Measurements from ENCODE around the gene PNPLA7.

Gene PNPLA7

DNA sequence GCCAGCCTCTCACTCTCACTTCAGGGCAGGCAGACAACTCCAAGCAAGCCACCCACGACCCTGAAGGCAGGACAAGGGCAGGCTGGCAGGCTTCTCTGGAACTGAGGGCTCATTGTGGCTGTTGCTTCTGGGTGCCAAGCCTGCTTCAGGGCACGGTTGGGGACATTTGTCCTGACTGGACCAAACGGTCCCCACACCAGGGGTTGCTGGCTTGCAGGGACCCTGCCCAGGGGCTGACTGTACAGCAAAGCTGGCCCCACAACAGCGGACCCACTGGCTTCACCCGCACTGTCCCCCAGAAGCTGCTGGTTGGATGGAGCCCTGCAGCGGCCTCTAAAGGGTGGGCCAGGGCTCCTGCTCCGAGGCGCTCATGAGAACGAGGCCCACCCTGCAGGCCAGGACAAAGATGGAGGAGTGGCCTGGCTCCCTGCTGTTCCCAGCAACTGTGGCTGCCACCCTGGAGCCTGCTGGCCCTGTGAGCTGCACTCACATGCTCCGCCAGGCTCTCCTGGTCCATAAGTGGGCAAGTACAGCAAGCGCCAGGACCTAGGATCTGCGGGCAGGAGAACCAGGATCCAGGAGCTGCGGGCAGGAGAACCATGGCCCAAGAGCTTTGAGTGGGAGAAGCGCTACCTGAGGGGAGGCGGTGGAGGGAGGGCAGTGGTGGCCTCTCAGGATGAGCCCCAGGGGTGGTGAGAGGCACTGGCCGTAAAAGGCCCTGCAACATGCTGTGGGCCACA is 56.7 kb downstream of the PNPLA7 start:
- DNase-seq: no peak

DNA sequence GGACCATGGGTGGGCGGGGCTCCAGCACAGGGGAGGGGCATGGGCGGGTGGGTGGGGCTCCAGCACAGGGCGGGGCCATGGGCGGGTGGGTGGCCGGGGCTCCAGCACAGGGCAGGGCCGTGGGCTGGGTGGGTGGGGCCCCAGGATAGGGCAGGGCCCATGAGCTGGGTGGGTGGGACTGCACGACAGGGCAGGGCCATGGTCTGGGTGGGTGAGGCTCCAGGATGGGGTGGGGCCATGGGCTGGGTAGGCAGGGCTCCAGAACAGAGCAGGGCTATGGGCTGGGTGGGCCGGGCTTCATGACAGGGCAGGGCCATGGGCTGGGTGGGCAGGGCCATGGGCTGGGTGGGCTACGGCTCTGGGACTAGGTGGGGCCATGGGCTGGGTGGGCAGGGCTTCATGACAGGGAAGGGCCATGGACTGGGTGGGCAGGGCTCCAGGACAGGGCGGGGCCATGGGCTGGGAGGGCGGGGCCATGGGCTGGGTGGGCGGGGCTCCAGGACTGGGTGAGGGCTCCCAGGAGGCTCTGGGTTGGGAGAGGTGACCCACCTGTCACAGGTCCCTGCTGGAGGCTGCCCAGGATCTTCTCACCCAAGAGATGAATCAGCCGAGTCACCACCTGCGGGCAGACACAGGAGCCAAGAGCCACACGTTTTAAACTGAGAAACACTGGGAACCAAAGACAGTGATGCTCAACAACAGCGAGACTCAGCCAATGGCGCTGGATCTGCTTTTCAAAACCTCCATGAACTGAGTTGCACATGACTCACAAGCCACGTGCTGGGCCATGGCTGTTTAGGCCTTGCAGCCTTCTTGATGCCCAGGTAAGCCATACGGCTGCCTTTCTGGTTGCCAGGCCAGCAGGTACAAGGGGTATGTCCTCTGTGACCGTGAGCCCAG is 57.5 kb downstream of the PNPLA7 start:
- DNase-seq: no peak

DNA sequence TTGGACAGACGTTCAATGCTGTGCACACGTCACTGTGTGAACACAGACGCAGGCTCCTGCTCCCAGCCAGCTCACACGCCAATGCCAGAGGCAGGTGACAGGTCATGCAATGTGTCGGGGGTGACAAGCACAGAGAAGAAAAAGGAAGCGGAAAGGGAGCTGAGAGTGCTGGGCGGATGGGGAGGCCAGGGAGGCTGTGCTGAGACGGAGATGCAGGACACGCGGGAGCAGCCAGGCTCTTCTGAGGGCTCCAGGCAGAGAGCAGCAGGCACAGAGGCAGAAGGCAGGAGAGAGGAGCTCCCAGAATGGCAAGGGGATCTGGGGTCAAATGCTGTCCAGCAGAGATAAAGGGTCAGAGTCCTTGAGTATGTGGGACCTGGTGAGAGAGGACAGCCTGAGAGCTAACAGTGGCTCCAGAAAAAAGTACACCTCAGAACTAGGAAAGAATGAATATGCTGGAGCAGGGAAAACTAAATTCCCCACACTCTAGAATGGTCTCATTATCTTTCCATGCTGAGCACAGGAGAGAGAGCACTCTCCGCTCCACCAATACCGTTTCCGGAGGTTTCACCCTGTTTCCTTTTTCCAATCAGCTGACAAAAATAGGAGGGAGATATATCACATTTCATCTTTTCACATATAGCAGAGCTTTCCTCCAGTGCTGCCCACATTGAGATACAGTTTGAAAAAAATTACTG is 58.3 kb downstream of the PNPLA7 start:
- DNase-seq: no peak

DNA sequence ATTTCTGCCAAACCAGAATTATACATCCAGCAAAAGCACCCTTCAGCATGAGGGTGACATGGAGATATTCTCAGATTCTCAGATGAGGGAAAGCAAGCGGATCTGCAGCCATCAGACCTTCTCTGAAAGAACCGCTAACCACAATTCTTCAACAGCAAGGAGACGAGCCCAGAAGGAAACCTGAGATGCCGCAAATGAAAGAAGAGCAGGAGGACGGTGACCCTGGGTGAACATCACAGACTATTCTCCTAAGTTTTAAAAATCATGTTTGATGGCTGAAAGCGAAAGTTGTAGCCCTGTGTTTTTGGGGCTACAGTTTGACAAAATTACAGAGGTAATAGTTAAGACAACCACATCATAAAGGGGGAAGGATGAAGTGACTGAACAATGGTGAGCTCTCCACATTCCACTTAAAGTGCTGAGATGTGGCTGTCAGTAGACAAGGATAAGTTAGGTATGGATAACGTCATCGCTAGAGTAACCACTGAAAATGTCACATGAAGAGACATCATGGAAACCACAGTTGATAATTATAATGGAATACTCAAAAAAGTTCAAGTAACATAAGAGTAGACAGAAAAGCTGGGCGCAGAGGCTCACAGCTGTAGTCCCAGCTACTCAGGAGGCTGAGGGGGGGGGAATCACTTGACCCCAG is 59.5 kb downstream of the PNPLA7 start:
- no peak for DNase-seq

DNA sequence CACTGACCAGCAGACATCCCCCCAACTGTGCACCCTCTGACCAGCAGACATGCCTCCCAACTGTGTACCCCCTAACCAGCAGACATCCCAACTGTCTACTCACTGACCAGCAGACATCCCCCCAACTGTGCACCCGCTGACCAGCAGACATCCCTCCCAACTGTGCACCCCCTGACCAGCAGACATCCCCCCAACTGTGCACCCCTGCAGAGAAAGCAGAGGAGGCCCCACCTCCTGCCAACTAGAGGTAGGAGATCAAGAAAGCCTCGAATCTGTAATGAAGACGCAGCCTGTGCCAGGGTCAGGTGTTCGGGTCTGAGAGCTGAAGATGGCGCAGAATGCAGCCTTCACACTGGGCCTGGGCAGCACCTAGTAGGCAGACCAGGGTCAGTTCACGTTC is 61.3 kb downstream of the PNPLA7 start:
- no peak for DNase-seq

DNA sequence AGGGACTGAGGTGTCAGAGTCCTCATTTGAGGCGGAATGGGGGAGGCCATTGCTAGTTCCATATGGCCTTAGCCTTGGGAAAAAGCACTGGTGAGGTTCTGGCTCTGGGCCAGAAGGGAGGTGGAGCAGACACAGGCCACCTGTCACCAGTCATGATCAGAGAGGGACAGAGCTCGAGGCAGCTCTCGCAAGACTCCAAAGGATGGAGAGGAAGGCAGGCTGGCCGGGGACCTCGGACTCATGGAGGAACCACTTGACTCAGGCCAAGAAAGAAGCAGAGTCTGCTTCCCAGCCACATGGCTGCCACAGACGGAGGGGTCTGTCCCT is 61.9 kb downstream of the PNPLA7 start:
- no peak for DNase-seq

DNA sequence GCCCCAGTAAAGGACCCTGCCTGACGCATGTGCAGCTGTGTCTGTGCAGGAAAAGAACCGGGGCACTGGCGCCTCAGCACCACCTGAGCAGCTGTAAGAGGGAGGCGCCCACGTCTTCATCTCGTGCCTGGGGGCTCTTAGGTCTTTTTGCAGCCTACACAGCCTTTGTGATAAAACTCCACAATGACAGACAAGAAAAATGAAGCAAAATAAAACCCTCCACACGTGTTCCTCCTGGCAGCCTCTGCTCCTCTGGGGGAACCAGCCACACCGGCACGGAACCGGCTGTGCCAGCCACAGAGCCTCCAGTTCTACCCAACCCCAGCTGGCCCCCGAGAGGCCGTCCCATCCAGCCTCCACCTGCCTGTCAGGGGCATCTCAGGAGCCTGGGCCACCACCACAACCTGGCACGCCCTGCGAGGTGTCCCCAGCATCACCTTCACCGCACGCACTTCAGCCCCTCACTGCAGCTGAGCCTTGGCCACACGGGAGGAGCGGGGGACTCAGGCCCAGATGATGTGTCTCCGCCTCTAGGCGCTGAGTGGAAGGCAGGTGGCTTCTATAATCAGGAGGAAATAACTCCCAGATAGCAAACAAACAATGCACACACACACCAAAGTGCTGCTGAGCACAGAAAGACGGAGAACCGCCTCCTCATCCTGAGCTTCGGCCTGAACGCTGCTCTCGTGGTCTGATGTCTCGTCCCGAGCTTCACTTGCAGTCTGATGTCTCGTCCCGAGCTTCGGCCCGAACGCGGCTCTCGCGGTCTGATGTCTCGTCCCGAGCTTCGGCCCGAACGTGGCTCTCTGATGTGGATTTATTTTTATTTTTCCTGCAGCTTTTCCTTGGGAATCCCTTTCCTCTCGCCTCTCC is 62.5 kb downstream of the PNPLA7 start:
- DNase-seq: no peak

DNA sequence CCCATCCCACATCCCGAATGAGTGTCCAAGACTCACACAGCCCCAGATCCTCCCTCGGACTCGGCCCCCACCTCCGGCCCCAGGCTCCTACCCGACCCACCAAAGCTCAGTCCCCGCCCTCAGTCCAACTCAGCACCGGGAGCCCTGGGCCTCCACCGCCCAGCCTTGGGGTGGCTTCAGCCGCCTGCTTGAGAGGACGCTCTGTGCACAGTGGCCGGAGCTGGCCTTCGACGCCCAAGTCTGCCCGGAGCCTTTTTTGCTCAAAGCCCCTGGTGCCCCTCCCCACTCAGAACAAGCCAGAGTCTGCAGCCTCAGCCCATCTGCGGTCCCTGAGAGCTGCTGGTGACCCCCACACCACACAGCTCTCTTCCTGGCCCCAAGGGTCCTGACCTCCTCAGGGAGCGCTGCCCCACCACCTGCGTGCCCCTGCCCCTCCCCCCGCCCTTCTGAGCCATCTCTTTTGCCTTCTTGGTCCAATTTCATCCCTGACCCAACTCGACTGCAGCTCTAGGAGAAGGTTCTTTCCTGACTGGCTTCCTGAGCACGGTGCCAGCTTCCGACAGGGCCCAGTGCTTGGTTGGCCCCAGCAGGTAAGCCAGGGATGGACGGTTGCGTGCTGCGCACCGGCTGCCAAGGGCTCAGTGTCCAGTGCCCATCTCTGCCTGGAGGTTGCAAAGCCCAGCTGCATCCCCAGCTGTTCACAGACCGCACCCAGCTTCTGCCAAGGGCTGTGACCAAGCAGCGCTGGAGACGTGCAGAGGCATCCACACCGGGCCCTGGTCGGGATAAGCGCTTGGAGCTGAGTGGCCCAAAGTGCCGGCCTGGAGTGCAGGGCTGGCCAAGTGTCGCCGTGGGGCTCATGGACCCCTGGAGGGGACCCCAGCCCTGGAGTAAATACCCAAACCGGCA is 63.4 kb downstream of the PNPLA7 start:
- no peak for DNase-seq

DNA sequence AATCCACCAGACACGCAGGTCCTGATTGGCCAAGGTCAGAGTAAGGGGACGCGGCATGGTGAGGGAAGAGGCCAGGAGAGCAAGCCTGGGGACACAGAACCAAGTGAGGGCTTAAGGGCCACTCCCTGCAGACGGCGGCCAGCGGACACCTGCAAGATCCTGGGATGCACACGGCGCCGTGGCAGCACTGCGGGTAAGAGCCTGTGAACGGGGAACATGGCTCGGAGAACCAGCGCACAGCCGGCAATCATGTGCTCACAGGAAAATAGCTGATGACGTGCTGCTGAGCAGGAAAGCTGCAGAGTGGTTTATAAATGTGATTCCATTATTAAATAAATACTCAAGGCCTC is 64.1 kb downstream of the PNPLA7 start:
- no peak for DNase-seq

DNA sequence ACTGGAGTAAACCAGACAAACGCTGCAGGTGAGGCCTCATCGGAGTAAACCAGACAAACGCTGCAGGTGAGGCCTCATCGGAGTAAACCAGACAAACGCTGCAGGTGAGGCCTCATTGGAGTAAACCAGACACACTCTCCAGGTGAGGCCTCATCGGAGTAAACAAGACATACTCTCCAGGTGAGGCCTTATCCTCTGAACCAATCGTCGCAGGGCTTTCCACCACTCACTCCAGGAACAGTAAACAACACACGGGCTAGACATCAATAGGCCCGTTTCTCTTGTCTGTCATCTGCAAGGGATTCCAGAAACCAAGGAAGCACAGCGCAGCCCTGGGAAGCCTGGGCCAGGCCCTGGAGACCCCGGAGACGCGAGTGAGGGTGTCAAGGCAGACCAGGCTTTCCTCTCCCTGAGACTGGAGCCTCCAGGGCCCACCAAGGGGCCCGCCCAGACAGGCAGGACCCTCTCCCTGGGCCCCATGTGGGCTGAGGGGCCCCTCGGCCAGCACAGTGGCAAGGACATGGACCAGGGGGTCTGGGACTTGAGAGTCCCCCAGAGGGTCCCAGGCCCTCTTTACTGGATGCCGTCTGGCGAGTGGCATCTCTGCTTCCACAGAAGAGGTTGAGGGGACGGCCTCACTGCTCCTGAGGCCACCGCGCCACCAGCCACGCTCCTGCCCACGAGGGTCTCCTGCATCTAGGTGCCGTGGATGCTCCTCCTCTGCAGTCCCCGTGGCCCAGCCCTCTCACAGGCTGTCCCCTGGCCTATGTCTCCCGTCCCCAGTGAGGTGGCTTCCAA is 64.7 kb downstream of the PNPLA7 start:
- no peak for DNase-seq

DNA sequence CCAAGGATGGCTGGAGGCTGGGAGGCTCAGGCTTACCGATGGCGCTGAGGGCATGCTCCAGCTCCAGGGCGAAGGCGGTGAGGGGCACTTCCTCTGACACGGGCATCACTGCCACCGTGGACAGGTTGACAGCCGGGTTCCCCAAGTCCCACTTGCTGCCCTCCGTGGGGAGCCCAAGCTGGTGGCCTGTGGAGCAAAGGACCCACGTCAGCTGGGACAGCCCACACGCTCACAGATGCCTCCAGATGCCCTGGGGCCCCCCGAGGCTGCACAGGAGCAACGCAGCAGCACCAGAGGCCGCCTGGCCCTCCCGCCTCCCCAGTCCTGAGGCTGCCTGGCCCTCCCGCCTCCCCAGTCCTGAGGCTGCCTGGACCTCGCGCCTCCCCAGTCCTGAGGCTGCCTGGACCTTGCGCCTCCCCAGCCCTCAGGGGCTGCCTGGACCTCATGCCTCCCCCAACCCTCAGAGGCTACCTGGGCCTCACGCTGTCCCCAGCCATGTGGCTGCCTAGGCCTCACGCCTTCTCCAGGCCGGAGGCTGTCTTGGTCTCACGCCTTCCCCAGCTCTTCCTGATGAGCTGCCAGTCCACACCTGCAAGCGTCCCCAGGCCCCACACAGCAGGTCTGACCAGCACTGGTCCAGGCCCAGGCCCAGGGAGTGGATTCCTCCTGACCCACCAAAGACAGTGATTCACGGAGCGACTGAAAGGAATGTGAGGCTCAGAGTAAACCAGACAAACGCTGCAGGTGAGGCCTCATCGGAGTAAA is 65.5 kb downstream of the PNPLA7 start:
- DNase-seq: no peak

DNA sequence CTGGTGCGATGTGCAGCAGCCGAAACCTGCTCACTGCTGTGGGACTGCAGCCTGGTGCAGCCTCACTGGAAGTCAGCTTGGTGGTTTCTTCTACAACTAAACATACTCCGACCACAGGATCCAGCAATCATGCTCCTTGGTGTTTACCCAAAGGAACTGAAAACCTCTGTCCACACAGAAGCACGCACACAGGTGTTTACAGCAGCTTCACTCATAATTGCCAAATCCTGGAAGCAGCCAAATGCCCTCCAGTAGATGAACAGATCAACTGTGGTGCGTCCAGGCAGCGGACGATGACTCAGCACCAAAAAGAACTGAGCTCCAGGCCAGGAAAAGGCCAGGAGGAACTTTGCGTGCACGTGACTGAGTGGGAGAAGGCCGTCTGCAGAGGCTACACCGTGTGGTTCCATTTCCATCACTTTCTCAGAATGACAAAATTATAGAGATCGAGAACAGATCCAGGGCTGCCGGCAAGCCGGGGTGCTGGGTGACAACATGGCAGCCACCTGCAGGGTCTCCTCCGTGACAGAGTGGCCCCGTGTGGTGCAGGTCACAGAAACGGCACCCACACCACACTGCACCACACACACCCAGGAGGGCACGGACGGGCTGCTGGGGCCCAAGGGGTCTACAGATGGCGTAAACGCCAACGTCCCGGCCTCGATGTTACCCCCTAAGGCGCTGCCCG is 68.0 kb downstream of the PNPLA7 start:
- no peak for DNase-seq

DNA sequence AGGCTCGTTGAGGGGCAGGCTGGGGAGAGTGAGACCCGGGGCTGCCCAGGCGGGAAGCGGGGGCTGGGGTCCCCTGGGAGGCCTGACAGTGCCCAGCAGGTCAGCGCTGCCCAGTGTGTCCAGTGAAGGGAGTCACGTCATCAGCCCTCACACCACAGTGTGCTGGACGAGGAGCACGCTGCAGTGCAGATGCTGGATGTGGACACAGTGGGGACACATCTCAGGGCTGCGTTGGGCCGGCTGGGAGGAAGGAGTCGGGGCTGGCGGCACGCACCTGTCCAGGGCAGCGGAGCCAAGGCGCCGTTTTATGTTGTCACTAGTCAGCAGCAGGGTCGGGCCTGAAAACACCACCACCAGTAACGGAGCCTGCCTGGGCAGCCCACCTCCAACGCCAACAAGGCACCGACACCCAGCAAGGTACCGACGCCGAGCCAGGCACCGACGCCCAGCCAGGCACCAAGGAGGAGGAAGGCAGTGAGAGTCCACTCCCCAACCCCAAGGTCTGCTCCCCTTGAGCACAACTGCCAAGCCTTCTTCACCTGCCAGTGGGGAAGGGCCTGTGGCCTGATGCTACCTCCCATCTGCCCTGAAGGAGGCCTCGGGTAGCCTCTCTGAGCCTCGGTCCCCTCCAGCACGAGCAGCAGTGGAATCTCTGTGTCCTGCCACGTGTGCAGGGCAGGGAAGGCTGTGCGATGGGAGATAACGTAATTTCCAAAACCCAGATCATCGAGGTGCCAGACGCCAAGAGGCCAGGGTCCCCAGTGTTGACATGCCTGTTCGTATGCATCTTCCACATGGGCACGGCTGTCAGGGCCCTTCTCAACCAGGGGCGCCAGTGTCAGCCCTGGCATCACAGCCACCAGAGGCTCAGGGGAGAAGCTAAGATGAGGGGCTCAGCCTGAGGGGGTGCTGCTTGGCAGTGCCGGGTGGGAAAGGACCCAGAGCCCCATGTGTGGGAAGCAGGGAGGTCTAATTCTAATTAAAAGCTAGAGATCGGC is 69.2 kb downstream of the PNPLA7 start:
- no peak for DNase-seq

DNA sequence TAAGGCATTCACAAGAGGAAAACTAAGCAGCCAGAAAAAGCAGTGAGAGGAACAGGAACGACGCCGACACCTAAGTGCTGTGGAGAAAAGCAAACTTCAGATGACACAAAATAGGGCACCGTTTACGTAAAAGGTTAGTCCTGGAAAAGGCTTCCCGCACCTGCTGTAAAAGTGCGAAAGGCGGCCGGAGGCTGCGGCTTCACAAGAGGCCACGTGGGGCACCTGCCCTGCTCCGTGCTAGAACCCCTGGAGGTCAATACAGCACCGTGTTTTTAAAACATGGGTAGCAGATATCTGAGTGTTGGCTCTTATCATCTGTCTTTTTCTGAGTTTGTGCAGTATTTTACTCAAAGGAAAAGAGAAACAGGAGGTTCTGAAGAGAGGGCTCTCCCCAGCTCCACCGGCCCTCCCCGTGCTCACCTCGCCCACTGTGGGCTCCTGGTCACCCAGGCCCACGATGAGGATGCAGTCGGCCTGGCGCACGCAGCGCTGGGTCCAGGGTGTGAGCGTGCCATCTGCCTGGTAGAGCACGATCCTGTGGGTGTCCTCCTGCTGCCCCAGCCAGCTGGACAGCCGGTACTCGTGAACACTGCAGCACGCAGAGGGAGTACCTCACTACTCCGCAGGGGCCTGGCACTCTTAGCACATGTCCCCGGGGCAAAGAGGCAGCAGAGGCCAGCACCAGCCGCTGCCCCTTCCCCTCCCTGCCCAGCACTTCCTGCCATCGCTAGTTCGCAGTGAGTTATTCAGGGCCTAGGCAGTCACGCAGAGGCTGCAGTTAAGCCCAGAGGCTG is 70.1 kb downstream of the PNPLA7 start:
- no peak for DNase-seq

DNA sequence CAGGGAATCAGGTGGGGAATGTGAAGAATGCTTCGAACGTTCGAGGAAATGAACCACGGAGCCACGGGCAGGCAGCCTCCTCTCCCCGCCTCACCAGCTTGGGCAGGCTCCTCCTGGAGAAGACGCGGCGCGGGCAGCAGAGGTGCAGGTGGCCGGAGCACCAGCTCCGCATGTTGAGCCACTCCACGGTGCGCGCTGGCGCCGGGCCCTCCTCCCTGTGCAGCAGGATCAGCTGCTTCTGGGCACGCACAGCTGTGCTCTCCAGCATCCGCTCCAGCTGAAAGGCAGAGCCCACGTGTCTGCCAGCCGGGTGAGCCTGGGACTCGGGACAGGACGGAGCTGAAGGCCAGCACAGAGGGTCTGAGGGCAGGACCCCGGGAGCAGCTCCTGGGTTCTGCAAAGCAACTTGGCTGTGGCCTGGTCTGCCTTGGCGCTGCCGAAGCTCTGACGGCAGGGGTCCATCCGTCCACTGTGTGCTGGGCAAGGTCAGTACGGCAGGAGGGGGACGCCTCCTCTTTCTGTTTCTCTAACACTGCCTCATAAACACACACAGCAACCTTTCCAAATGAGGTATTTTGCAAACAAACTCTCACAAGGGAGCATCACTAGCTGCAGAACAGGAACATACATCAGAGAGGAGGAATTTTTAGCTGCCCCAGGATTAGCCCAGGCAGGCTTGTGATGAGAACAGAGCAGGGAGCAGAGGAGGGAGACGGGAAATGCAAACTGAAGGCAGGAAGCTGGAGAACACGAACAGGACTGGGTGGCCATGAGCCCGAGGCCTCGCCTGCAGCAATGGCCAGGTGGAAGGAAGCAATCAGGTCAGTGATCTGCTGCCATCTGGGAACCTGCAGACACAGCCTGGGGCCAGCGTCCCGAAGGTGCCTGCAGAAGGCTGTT is 71.0 kb downstream of the PNPLA7 start:
- no peak for DNase-seq

DNA sequence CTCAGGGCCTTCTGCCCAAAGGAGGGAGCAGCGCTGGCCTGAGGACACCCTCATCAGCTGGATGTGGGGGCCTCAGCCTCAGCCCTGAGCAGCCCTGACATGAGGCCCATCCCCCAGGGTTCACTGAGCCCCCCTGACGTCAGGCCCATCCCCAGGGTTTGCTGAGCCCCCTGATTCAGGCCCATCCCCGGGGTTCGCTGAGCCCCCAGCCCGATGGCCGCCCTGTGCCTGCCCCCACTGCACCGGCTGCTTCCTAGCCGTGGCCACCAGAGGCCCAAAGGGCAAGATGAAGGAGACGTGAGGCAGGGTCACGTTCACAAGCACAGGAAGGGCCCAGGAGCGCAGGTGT is 71.6 kb downstream of the PNPLA7 start:
- DNase-seq: no peak

All from T-helper 9 cell (primary cell).